ENCODE data around the gene LDHD.

- TF ChIP-seq CTCF (IDR thresholded peaks at IDR 0.05) (peak in 4 of 6 experiments; percentile 37 to 66 (median 49)), POLR2A (IDR thresholded peaks at IDR 0.05) (no peak)
Measured at GRCh38 chr16:75096656-75097055, 19.9 kb downstream of the LDHD start.

Data from upper lobe of left lung (tissue), 4 donors.